ENCODE data around the gene DIO3.
"Not testable (repeated sequence)": the region's sequence is repeated elsewhere in the genome, so short reads cannot be mapped to it uniquely, and the experiment has no call there.

Gene DIO3

GRCh38 chr14:101543814-101544213 is 17.5 kb upstream of the DIO3 start:
- no peak for DNase-seq (ENCODE audit: low read depth)

GRCh38 chr14:101544550-101544949 is 16.7 kb upstream of the DIO3 start:
- DNase-seq (ENCODE audit: low read depth), result no peak

- DNase-seq (ENCODE audit: low read depth), result no peak
These were observed 14.6 kb upstream of the DIO3 start for GRCh38 chr14:101546706-101547105.

- no peak for DNase-seq (ENCODE audit: low read depth)
These were observed 14.1 kb upstream of the DIO3 start for GRCh38 chr14:101547107-101547738.

- no peak for DNase-seq (ENCODE audit: low read depth)
These were observed 13.2 kb upstream of the DIO3 start for GRCh38 chr14:101547961-101548669.

- no peak for DNase-seq (ENCODE audit: low read depth)
These were observed 12.6 kb upstream of the DIO3 start for GRCh38 chr14:101548710-101549109.

GRCh38 chr14:101549154-101549553 is 12.1 kb upstream of the DIO3 start:
- no peak for DNase-seq (ENCODE audit: low read depth)

- not testable (repeated sequence) for DNase-seq (ENCODE audit: low read depth)
These were observed 10.9 kb upstream of the DIO3 start for GRCh38 chr14:101550202-101550912.

GRCh38 chr14:101551729-101552595 is 9.3 kb upstream of the DIO3 start:
- DNase-seq (ENCODE audit: low read depth), result no peak

- no peak for DNase-seq (ENCODE audit: low read depth)
These were observed 8.5 kb upstream of the DIO3 start for GRCh38 chr14:101552786-101553231.

- no peak for DNase-seq (ENCODE audit: low read depth)
These were observed 7.9 kb upstream of the DIO3 start for GRCh38 chr14:101553393-101553792.

GRCh38 chr14:101553931-101554330 is 7.4 kb upstream of the DIO3 start:
- no peak for DNase-seq (ENCODE audit: low read depth)

GRCh38 chr14:101554991-101555668 is 6.2 kb upstream of the DIO3 start:
- DNase-seq (ENCODE audit: low read depth), result no peak

GRCh38 chr14:101555669-101556043 is 5.6 kb upstream of the DIO3 start:
- DNase-seq (ENCODE audit: low read depth), result not testable (repeated sequence)

- DNase-seq (ENCODE audit: low read depth), result no peak
These were observed 5.2 kb upstream of the DIO3 start for GRCh38 chr14:101556131-101556530.

- no peak for DNase-seq (ENCODE audit: low read depth)
These were observed 4.6 kb upstream of the DIO3 start for GRCh38 chr14:101556566-101557320.

- DNase-seq (ENCODE audit: low read depth), result no peak
These were observed 4.0 kb upstream of the DIO3 start for GRCh38 chr14:101557321-101557695.

GRCh38 chr14:101557811-101558738 is 3.2 kb upstream of the DIO3 start:
- no peak for DNase-seq (ENCODE audit: low read depth)

- DNase-seq (ENCODE audit: low read depth), result no peak
These were observed 2.5 kb upstream of the DIO3 start for GRCh38 chr14:101558739-101559240.

GRCh38 chr14:101559250-101559623 is 2.1 kb upstream of the DIO3 start:
- DNase-seq (ENCODE audit: low read depth), result no peak
